ENCODE results near the gene C4A.
"Not testable (repeated sequence)": the region's sequence is repeated elsewhere in the genome, so short reads cannot be mapped to it uniquely, and the experiment has no call there.

DNA sequence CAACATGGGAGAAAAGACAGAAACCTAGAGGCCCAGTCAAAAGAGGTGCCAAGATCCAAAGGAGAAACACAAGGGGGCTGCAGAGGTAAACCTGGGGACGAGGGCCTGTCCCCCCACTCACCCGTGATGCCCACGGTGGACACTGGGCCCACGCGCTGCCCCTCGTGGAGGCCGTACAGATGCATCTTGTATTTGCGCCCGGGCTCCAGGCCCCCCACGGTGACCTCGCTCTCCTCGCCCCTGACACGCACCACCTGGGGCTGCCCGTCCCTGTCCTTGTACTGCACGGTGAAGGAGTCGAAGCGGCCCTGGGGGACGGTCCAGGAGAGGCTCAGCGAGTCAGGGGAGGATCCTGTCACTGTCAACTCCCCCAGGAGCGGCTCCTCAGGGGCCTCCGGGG, 67.3 kb downstream of the C4A start:
- not testable (repeated sequence) for TF ChIP-seq CTCF (conservative IDR thresholded peaks at IDR 0.05; ENCODE audit: low read length); EZH2phosphoT487 (IDR thresholded peaks at IDR 0.05; ENCODE audit: borderline replicate concordance, low read depth, low read length)
